HL-60 (cell line): ENCODE data around the gene ZNF319.

Experiments
- DNase-seq, 2 experiments: peaks; one replicate each; pipeline ENCODE4 v3.0.0-alpha.2; 2010 to 2020; ENCODE audit warnings: low read depth in 1 of 2, low spot score in 1 of 2
- H3K27ac ChIP-seq: fragments of 250-450 bp; sonication (Bioruptor Pico); replicated peaks from 2 replicates; pipeline ENCODE4 v1.5.1; 2020; ENCODE audit warnings: mild to moderate bottlenecking, moderate library complexity
- H3K27me3 ChIP-seq: fragments of 250-450 bp; sonication (Bioruptor Pico); 2 replicates; pipeline ENCODE4 v1.5.1; 2021; ENCODE audit warnings: mild to moderate bottlenecking, moderate library complexity; ENCODE audit not compliant: insufficient read depth, poor library complexity, severe bottlenecking
- H3K4me3 ChIP-seq: replicated peaks from 2 replicates; pipeline ENCODE4 v1.5.1; 2011; ENCODE audit warnings: mild to moderate bottlenecking, control low read depth, low read length; ENCODE audit not compliant: insufficient read depth
- GABPA ChIP-seq: IDR thresholded peaks from 2 replicates; pipeline ENCODE4 v1.6.1; 2012; ENCODE audit warnings: low read depth
- POLR2AphosphoS5 ChIP-seq: IDR thresholded peaks from 2 replicates; pipeline ENCODE4 v1.6.1; 2012; ENCODE audit warnings: low read depth
- SPI1 ChIP-seq: IDR thresholded peaks from 2 replicates; pipeline ENCODE4 v1.6.1; 2012; ENCODE audit warnings: low read depth, mild to moderate bottlenecking, borderline replicate concordance
- long read RNA-seq: library from polyadenylated mRNA; unstranded; transcript quantifications from one replicate; pipeline ENCODE4 v2.0.0, GENCODE V29; 2020
- TF ChIP-seq, protein P1 (sequence below): IDR thresholded peaks from 2 replicates; pipeline ENCODE4 v1.6.1; 2012; ENCODE audit warnings: low read depth; ENCODE audit not compliant: insufficient replicate concordance
- TF ChIP-seq, protein P2 (sequence below): IDR thresholded peaks from one replicate; pipeline ENCODE4 v1.5.1; 2011; ENCODE audit warnings: low read length, control low read depth, inconsistent platforms; ENCODE audit not compliant: insufficient read depth

ZNF319 gene
- long read RNA-seq, partial matches to known transcripts = 0 of 2 reads
- long read RNA-seq, other reads (novel, unspliced or antisense) = 1 of 2 reads

DNA sequence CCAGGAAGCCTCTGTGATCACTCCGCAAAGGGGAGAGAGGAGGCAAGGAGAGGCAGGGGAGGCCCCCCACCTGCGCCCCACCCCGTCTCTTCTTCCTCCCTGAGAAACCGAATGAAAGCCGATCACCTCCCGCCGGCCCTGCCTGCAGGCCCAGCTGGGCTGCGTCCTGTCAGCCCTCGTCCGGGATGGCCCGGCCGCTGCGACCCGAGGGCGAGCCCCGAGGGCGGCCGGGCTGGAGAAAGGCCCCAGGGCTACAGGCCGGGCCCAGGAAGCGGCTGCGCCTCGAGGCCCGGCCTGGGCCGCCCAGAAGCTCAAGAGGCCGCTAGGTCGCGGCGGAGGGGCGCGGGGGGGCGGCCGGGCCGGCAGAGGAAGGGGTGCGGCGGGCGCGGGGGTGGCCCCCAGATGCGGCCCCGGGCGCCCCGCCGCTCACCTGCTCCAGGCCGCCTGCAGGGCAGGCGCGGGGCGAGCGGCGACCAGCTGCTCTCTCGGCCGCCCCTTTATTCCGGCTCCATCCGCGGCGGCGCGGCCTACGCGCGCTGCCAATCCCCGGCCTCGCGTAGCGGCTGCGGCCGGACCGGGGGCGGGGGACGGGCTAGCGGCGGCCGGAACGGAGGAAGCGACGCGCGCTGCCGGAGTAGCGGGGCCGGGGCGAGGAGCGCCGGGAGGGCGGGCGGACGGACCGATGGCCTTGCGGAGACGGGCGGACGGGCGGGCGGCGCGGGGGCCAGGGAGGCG, at the start of gene ZNF319:
Gene ZNF319 (minus strand): TSS at position 702 of the 735 bp plus-strand sequence. CDS start 2,407 bp downstream, outside the sequence.
- TF ChIP-seq GABPA (no peak), POLR2AphosphoS5 (no peak), SPI1 (no peak)
- TF ChIP-seq, protein P1, sequence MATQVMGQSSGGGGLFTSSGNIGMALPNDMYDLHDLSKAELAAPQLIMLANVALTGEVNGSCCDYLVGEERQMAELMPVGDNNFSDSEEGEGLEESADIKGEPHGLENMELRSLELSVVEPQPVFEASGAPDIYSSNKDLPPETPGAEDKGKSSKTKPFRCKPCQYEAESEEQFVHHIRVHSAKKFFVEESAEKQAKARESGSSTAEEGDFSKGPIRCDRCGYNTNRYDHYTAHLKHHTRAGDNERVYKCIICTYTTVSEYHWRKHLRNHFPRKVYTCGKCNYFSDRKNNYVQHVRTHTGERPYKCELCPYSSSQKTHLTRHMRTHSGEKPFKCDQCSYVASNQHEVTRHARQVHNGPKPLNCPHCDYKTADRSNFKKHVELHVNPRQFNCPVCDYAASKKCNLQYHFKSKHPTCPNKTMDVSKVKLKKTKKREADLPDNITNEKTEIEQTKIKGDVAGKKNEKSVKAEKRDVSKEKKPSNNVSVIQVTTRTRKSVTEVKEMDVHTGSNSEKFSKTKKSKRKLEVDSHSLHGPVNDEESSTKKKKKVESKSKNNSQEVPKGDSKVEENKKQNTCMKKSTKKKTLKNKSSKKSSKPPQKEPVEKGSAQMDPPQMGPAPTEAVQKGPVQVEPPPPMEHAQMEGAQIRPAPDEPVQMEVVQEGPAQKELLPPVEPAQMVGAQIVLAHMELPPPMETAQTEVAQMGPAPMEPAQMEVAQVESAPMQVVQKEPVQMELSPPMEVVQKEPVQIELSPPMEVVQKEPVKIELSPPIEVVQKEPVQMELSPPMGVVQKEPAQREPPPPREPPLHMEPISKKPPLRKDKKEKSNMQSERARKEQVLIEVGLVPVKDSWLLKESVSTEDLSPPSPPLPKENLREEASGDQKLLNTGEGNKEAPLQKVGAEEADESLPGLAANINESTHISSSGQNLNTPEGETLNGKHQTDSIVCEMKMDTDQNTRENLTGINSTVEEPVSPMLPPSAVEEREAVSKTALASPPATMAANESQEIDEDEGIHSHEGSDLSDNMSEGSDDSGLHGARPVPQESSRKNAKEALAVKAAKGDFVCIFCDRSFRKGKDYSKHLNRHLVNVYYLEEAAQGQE = no peak
- TF ChIP-seq, protein P2, sequence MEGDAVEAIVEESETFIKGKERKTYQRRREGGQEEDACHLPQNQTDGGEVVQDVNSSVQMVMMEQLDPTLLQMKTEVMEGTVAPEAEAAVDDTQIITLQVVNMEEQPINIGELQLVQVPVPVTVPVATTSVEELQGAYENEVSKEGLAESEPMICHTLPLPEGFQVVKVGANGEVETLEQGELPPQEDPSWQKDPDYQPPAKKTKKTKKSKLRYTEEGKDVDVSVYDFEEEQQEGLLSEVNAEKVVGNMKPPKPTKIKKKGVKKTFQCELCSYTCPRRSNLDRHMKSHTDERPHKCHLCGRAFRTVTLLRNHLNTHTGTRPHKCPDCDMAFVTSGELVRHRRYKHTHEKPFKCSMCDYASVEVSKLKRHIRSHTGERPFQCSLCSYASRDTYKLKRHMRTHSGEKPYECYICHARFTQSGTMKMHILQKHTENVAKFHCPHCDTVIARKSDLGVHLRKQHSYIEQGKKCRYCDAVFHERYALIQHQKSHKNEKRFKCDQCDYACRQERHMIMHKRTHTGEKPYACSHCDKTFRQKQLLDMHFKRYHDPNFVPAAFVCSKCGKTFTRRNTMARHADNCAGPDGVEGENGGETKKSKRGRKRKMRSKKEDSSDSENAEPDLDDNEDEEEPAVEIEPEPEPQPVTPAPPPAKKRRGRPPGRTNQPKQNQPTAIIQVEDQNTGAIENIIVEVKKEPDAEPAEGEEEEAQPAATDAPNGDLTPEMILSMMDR = no peak
- peak within 1 kb of the TSS; percentile 79 for H3K27ac ChIP-seq
- no peak for DNase-seq

DNA sequence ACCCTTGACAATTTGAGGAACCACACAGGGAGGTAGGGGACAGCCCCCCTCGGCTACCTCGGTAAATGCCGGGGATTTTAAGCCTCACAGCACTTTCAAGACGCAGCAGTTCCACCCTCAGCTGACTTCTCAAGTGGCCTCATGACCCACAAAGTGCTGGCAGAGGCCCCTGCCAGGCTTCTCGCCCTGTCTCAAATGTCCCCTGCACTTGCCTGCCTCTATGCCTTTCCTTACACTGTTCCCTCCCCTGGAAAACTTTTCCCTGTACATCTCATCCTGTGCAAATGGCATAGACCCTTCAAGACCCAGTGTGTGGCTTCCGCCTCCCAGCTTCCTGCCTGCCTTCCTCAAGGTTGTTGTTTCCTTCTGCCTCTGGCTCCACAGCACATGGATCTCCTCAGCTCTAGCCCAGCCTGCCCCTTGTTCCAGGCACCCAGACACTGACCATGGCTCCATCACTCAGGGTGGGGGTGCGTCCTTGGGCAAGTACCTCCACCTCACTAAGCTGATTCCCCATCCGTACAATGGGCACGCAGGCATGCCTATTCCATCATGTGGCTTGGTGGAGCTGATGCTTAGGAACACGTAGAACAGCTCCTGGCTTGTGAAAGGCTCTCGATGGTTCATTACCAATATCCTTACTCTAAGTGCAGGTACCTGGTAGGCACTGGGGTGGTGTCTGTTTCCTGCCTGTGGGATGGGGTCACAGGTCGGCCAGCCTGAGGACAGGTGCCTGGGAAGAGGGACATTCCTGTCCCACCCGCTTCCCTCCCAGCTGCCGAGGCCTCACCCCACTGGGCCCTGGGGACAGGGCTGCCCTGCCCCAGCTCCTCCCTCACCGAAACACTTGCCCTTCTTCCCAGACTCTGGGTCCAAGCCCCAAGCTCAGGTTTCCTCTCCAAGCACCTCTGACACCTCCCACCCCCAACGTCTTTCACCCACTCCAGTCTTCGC, 49.0 kb upstream of the ZNF319 start:
- Histone ChIP-seq H3K27me3 (no peaks in the 10 kb centered on the region), H3K27ac (no peak overlapping the region), H3K4me3 (no peak overlapping the region)
- no peak for DNase-seq
- TF ChIP-seq, protein P2 = no peak
- TF ChIP-seq, protein P1 = no peak
- no peak for TF ChIP-seq SPI1
- no peak for TF ChIP-seq POLR2AphosphoS5
- TF ChIP-seq GABPA = no peak

More for the DNA sequence above, at the start of gene ZNF319:
- Histone ChIP-seq H3K4me3 (peak within 1 kb of the TSS; percentile 85), H3K27me3 (no peaks in the 10 kb centered on the region)

DNA sequence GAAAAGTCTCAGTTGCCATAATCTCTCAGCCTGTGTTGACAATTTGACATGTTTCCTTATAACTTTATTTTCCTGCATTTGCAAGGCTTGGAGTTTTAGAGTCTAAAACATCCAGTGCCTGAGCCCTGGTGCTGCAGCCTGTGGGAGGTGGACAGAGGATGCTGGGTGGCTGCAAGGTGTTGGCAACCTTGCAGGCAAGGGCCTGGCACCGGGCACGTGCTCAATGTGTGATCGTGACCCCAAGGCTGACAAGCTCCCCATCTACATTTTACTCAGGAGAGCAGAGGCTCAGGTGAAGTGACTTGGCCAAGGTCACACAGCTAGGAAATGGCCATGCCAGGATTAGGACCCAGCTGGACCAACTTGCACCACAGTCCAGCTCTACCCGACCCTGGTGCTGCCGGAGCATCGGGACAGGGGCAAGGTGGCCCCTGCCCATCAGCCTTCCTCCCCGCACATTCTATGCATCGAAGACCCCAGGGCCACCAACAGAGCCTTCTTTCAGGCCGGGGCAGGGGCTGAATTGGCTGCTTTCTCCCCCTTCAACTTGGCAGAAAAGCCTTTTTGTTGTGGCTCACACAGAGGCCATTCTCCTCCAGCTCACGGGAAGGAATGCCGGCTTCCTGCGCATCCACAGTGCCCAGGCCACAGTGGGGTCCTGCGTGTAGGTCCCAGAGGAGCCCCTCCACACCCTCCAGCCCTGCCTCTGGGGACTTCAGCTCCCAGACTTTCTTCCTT, 48.2 kb upstream of the ZNF319 start:
- no peak for TF ChIP-seq SPI1
- TF ChIP-seq, protein P1 = no peak
- Histone ChIP-seq H3K27ac (no peak overlapping the region), H3K27me3 (no peaks in the 10 kb centered on the region), H3K4me3 (no peak overlapping the region)
- DNase-seq = no peak
